SW 1271 (cell line): ENCODE results near the gene XAF1.
"Not testable (repeated sequence)": the region's sequence is repeated elsewhere in the genome, so short reads cannot be mapped to it uniquely, and the experiment has no call there.

ENCODE experiments used
- DNase-seq, 2 experiments: peaks; one replicate each; lab custom pipeline; 2025; lab: John Stamatoyannopoulos, UW

The XAF1 gene

DNA sequence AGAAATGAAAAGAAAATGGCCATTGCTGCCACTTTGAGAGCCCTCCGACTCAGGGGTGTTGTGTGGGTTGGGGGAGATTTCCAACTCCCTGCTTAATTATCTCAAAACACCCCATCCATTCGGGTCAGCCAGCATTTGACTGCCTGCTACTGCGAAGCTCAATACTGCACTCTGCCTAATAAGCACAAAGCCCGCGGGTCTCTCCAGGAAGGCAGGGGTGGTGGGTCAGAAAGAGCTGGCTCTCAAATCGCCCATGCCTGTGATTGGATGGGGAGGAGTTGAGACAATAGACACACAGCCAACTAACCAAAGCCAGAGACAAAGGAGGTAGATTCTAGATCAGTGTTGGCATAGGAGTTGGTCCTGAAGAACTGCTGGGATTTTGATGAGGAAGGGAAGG, 2.3 kb upstream of the XAF1 start:
- DNase-seq, result no peak

DNA sequence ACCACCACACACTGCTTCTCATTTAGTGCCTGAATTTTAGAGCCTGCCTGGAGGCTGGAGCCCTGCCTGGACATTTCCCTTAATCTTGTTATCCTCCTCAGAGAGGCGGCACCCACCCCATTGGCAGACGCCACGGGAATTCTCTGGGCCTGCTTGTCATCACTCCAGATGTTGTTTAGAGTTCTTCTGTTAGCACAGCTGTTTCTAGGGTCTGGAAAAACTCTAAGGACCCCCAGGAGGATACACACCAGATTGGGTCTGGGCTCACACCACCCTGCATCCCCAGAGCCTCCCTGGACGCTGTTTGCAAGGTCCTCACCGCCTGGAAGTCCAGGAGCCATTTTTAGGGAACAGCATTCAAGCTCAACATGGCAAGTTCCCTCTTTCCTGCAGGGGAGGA, 565 bp upstream of the XAF1 start:
- DNase-seq, result no peak

DNA sequence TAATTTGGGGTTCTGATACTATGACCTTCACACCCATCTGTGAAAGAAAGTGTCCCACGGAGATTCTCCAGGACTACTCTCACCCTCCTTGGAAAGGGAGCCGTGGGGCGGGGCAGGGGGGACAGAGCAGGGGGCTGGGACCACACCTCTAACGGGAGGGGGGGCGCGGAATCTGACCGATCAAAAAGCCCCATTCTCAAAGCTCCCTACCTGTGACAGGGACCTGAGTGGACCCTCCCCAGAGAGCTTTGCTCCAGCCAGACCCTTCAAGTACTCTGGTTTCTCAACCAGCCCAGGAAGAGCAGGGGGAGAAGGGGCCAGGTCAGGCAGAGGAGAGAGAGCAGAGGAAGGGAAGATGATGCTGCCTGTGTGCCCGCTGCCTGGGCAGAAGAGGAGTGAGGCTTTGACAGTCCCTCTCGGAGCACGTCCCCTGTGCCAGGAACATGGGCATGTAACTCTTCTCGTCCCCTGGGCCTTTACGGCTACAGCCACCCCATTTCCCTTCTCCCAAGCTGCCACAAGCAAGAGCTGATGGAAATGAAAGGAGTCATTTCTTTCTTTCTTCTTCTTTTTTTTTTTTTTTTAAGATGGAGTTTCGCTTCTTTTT, 682 bp downstream of the XAF1 start:
- DNase-seq, result no peak

DNA sequence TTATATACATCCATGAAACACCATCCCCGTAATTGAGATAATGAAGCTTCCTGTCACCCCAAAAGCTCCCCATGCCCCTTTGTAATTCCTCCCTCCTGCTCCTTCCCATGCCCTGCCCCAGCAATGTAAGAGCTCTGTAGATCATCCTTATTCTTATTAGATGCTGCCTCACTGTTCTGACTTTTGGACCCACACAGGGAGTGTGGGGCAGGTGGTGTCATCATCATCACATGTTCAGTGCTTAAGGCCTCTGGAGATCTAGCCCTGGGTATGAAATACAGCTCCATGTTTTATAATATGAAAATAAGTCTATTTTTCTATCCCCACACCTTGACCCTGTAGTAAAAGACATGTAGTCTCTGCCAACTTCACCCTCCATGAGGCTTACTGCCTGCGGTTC, 1.9 kb downstream of the XAF1 start:
- DNase-seq, result no peak

DNA sequence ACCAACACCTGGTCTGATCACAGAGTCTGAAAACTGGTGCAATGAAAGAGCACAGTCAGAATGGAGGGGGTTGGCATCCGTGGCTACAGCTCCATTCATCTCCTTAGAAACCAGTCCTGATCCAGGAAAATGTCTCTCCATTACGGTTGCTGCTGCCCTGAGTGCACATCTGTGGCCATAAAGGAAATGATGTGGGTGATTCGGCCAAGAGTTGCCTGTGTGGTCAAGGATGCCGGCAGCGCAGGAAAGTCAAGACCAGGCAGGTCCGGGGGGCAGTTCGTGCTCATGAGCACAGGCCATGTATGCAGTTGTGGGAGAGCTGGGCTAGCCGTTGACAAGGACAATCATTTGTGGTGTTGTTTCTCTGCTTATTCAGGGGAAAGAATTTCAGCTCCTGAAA, 5.9 kb downstream of the XAF1 start:
- no peak for DNase-seq

DNA sequence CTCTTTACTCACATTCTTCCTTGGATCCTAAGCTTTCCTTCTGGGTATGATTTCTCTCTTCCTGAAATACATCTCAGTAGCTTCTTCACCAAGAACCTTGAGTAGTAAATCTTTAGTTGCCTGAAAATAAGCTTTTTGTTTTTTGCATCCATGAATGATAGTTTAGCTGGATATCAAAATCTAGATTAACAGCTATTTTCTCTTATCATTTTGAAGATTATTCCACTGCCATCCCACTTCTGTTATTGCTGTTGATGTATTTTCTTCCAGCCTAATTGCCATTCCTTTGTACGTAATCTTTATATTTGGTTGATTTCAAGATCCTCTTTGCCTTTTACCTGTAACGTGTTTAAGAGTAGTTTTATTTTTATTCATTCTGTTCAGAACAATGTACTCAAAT, 12.6 kb downstream of the XAF1 start:
- DNase-seq, result no peak

DNA sequence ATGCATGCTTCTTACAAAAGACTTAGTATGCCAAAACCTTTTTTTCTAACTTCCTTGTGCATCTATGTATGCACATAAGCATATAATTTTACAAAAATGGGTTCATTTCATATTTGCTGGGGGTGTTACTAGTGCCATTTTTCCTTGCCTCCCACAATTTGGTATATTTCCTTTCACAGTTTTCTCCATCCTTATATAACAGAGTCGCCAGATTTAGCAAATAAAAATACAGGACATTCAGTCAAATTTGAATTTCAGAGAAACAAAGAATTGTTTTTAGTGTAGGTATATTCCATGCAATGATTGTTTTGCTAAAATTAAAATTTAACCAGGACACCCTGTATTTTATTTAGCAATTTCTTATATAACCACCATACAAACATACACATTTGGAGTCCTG, 16.2 kb downstream of the XAF1 start:
- DNase-seq, result no peak

DNA sequence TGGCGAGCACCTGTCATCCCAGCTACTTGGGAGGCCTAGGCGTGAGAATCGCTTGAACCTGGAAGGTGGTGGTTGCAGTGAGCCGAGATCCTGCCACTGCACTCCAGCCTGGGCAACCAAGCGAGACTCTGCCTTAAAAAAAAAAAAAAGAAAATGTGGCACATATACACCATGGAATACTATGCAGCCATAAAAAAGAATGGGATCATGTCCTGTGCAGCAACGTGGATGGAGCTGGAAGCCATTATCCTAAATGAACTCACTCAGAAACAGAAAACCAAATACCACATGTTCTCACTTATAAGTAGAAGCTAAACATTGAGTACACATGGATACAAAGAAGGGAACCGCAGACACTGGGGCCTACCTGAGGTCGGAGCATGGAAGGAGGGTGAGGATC, 19.1 kb downstream of the XAF1 start:
- not testable (repeated sequence) for DNase-seq

DNA sequence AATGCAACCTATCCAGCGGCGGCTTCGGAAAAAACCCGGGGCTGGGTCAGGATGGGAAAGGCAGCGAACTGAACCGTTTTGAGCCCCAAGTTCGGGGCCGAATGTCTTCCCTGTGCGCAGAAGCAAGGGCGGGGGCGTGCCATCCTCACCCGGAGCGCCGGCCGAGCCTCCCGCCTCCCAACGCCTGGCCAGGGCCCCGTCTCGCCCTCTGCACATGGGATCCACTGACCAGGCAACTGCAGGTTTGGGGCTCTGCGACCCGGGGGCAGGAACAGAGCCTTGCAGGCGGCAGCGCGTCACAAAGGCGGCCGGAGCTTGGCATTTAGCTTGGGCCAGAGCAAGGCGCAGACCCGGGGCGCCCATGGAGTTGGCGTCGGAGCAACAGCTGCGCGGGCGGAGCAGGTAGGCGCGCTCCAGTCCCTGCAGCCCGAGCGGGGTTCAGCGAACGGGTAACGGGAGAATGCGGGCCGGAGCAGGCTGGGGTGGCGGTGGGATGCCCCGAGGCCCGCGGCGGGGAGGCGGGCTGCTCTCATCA, 20.1 kb downstream of the XAF1 start, which contains the start of gene FBXO39:
TSS of gene FBXO39 (plus strand) at position 345 of the 535 bp plus-strand sequence. CDS start 3,654 bp downstream, outside the sequence.
- no peak for DNase-seq

DNA sequence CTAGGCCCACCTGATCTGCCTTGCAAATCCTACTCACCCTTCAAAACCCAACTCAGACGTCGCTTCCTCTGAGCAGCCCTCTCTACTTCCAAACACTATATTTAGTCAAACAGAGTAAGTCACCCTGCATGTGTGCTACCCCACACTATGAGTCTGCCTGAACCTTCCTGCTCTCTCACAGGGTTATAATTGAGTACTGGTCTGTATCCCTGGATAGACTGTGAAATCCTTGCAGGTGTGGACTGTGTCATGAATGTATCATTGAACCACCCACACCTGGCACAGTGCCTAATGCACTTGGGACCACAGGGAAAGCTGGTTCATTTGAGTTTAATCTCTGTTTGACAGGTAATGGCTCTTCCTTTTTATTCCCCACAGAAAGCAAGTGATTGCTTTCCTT, 23.6 kb downstream of the XAF1 start:
- DNase-seq, result no peak

DNA sequence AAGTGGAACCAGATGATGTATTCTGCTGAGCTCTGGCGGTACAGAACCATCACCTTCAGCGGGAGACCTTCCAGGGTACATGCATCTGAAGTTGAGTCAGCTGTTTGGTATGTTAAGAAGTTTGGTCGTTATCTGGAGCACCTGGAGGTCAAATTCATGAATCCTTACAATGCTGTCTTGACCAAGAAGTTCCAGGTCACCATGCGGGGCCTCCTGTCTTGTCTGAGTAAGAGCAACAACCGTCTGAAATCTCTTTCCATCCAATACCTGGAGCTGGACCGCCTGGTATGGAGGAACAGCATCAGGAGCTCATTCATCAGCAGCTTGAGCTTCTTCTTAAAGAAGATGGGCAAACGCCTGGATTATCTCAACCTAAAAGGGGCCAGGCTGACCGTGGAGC, 24.2 kb downstream of the XAF1 start:
- no peak for DNase-seq

DNA sequence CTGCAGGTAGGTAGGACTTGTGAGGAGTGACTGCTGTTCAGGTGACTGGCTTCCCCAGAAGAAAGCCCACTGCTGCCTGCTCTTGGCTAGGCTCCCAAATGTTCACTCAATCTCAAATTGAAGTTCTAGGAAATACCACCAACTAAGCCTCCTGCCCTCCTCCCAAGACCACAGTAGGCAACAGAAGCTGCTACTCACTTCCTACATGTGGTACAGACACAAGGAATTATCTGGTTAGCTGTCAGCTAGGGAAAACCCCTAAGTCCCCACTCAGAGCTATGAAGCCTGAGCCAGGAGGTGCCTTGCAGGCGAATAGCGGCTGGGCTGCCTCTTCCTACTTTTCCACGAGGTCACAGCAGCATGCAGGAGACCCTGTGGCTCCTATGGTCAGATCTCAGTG, 25.0 kb downstream of the XAF1 start:
- no peak for DNase-seq

DNA sequence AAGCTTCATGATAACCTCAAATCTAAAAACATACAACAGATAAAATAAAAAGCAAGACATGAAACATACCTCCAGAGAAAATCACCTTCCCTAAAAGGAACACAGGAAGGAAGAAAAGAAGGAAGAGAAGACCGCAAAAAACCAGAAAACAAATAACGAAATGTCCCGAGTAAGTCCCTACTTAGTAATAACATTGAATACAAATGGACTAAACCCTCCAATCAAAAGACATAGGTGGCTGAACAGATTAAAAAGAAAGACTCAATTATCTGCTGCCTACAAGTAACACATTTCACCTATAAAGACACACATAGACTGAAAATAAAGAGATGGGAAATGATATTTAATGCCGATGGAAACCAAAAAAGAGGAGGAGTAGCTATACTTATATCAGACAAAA, 26.4 kb downstream of the XAF1 start:
- no peak for DNase-seq

DNA sequence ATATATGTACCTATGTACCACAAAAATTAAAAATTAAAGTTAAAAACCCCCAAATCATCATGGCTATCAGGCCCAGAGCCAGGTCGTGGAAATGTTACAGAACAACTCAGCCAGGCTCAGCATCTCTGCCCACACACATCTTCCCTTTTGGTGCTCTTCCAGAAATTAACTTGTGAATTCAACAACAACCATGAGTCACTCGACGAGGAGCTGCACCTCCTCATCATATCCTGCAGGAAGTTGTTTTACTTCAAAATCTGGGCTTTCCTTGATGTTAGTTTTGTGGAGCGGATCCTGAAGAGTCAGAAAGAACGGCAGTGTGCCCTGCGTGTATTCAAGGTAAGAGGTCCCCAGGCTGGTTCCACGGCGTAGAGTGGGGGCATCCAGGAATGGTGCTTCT, 30.8 kb downstream of the XAF1 start:
- no peak for DNase-seq

DNA sequence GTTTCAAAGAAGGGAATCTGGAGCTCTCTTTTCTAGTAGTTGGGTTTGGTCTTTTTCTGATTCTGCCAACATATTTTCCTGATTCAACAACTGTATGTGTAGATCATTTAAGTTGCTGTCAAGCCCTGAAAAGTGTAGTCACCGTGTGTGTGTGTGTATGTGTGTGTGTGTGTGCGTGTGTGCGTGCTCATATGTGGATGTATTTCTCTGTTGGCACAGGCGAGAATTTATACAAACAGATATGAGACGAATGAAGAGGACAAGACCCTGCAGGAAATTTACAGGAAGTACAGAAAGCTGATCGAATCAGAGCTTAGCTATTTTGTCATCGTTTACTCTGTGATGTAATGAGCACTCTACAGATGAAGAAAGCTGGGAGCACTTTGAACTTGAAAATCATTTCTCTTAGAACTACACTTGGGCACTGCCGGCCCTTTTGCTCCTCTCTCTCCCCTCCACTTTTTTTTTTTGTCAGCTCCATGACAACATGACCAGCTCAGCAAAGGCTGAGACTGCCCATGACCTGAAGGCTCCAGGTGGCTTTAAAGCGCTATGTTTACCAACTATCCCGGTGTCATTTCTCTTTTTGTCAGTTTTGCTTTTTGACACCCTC, 31.3 kb downstream of the XAF1 start:
- no peak for DNase-seq

DNA sequence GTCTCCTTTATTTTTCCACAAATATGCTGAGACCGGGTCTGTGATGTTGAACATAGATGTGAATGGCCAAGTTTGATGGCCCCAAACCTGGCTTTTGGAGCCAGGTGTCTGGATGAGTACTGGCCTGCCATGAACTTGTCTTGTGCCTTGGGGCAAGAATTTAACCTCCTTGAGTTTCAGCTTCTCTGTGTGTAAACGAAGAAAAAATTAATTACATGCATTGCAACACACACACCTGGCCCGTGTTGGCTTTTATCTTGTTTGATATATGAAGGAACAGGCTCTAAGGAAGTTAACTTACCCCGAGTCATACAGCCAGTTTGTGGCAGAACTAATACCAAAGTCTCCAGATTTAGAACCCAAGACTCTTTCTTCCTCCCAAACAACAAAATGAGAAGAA, 33.3 kb downstream of the XAF1 start:
- no peak for DNase-seq

DNA sequence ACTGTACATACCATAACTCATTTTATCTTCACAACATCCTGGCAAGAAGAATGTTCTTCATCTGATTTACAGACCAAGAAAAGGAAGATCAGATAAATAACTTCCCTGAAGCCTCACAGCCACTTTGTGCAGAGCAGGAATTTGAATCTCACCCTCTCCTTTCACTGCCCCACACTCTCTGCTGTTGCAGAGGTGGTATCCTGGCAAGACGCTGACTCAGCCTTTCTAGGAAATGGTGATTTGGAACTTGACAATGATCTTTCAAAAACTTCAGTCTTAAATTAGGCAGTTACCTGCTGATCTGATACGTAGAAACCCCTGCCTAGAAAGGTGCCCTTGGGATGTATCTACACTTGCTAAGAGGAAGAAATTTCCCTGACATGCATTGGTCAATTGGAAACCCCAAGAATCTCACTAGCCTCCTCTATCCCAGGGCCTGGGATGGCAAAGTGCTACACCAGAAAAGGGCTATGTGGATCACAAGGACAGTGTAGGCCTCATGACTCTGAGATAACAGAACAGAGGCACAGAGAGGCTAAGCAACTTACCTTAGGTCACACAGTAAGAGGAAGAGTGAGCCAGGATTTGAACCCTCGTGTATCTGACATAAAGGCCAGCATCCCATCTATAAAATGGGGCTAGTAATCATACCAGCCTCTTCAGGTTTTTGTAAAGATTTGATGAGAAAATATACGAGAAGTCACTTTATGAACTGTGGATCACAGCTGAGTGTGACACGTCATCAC, 38.1 kb downstream of the XAF1 start:
- DNase-seq, result no peak

DNA sequence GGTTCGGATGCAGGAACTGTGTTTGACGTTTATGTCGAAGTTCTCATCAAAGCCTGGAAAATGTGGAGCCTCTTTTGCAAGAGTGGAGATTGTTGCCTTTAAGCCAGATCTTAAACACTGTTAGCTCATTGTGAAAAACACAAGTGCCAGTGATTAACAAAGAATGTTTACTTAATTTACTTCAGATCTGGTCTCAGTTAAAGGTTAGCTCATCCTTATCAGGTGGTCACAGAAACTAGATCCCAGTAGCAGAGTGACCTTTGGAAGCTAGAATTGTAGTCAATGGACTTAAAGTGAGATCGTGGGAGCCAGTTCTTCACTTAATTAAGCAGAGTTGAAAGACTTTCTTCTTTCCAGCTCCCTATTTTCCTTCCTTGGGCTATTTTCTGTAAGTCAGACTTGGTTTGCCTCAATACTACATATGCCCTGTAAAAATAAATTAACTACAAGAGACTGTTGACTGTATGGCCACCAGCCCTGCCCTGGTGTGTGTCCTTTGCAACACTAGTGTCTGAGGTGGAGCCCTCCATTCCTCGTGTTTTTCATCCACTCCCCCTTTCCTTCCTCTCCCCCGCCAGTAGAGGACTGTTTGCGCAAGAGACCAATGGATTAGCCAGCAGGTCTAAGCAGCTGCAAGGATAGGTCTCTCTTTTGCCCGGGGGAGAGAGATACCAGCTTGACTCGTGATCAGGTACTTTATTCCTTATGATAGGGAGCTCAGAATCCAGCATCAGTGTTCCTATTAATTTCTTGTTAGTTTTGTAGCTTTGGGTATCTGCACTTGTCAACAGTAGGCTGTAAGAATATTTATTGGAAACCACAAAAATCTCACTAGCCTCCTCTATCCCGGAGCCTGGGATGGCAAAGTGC, 40.4 kb downstream of the XAF1 start:
- DNase-seq, result no peak

DNA sequence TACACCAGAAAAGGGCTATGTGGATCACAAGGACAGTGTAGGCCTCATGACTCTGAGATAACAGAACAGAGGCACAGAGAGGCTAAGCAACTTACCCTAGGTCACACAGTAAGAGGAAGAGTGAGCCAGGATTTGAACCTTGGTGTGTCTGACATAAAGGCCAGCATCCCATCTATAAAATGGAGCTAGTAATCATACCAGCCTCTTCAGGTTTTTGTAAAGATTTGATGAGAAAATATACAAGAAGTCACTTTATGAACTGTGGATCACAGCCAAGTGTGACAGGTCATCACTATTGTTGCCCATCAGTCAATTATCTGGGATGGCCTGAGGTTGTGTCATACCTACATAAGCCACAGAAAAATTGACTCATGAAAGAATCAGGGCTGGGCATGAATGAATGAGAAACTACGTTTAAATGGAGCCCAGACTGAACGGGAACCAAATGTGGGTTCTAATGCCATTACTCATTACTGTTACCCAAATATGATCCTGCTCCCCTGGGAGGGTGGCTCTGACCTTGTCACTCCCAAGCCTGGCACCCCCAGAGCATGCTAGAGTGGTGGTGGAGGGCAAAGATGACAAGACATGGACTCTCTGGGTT, 41.1 kb downstream of the XAF1 start:
- no peak for DNase-seq

DNA sequence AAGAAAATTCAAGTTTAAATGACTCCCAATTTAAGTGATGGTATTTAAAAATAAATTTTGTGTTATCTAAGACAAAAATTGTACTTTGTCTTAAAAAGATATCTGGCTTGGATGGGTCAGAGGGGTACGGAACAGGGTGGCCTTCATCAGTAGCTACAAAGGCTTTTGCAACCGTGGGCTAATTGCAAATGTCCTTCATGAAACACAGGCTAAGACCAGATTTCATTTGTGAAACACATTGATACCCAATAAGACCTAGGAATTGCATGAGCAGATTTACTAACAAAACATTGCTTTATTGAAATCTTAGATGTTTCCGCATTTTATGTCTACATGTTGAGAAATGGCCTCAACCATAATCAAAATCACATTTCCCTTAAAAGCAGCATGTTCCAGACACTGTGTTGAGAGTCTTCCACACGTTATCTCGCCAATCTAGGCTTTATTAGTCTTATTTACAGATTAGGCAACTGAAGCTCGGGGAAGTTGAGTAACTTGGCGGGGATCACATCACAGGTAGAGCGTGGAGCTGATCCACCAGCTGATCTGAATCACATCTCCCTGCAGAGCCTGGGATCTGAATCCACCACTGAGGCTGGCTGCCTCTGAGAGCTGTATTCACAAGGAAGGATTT, 42.0 kb downstream of the XAF1 start:
- no peak for DNase-seq

DNA sequence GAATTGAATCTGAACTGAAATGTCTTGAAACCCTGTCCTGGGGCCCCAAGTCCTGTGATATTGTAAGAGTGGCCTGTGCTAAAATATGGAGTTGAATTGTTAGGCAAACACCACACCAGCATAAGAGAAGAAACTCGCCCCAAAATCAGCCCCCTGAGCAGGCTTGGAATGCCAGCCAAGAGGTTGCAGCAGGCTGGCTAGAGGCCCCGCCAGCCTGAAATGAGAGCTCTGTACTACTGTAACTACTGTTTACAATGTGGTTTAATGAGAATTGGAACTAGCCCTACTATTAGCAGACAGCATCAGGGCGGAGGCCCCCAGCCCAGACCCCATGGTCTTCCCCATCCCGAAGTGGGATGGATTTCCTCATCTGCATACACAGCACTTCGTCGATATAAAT, 43.9 kb downstream of the XAF1 start:
- no peak for DNase-seq
